HUES64 (cell line): Measurements from ENCODE around the gene SH3BP2.
A peak's percentile ranks its signal among the peaks of the same experiment; 100 is the strongest.

Experiments
- H3K27ac ChIP-seq: 2 replicates; pipeline ENCODE4 v1.7.0; 2013; ENCODE audit warnings: low read depth, low read length, inconsistent platforms
- H3K27me3 ChIP-seq: 2 replicates; pipeline ENCODE4 v1.6.1; 2013; ENCODE audit warnings: mild to moderate bottlenecking, low read length; ENCODE audit not compliant: insufficient read depth
- H3K36me3 ChIP-seq: 2 replicates; pipeline ENCODE4 v1.6.1; 2013; ENCODE audit warnings: mild to moderate bottlenecking, low read length; ENCODE audit not compliant: insufficient read depth
- H3K4me1 ChIP-seq: 2 replicates; pipeline ENCODE4 v1.6.1; 2013; ENCODE audit warnings: mild to moderate bottlenecking, low read length, moderate library complexity; ENCODE audit not compliant: insufficient read depth
- H3K4me3 ChIP-seq: 2 replicates; pipeline ENCODE4 v1.5.1; 2013; ENCODE audit warnings: mild to moderate bottlenecking, low read length, moderate library complexity
- H3K9ac ChIP-seq: 2 replicates; pipeline ENCODE4 v1.6.1; 2013; ENCODE audit warnings: mild to moderate bottlenecking, low read depth, low read length
- H3K9me3 ChIP-seq: 2 replicates; pipeline ENCODE4 v1.6.1; 2013; ENCODE audit warnings: low read depth, low read length; ENCODE audit not compliant: insufficient read depth
- WGBS: fragments of 150-250, 120-280 bp; methylation state at CpG from one replicate; pipeline ENCODE4 v1.1.7; 2013; ENCODE audit warnings: missing lambda C conversion rate; 5-methylcytosine and 5-hydroxymethylcytosine counted together

SH3BP2 gene

GRCh38 chr4:2800691-2801596 is 8.1 kb downstream of the SH3BP2 start:
- H3K4me1 ChIP-seq = peaks cover 12% of the 10 kb centered on the region
- H3K4me3 ChIP-seq = no peak overlapping the region; the same call in 1 of the 2 replicates
- no peaks in the 10 kb centered on the region for H3K36me3 ChIP-seq
- peak overlapping the region; percentile 64 for H3K27ac ChIP-seq
- 36% methylated on average over 29 of the region's 29 CpGs for WGBS
- no peaks in the 10 kb centered on the region for H3K9me3 ChIP-seq
- peak overlapping the region; percentile 48 for H3K9ac ChIP-seq
- H3K27me3 ChIP-seq = no peaks in the 10 kb centered on the region

DNA sequence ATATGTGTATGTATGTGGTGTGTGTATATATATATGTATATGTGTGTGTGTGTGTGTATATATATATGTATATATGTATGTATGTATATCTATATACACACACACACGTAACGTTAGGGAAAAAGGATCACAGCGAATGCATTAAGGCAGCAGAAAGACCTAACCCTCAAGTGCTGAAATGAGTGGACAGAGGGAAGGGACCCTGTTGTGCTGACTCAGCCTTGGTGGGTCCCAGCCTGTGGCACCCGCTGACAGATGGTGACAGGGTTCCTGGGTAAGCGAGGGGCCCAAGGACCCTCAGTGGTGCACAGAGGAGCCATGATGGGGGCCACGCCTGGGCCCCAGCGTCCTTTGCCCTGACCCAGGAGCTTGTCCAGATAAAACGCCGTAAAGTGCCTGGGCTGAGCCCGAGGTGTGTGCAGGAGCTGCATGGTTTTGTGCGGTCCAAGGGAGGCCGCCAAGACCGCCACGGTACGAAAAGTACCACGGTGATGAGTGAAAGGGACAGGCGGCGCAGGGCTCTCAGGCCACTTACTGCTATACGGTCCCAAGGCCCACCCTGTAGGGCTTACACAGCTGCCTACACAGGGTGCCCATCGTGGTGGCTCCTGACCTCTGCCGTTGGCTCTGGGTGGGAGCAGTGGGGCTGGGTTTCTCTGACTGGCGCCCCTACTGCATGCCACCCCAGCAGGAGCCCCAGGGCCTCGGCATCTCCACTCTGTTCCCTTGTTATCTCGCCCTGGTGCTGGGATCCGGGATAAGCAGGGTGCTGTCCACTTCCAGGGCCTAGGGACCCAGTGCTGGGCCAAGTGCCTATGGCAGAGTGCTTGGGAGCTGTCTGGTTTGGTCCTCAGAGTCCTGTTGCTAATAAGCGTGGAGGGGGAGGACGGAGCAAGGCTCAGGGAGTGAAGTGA is 10.0 kb downstream of the SH3BP2 start:
- Histone ChIP-seq H3K4me1 (peaks cover 12% of the 10 kb centered on the region), H3K36me3 (no peaks in the 10 kb centered on the region), H3K9me3 (no peaks in the 10 kb centered on the region), H3K27ac (no peak overlapping the region), H3K9ac (no peak overlapping the region), H3K27me3 (no peaks in the 10 kb centered on the region), H3K4me3 (no peak overlapping the region)
- 93% methylated on average over 27 of the region's 27 CpGs for WGBS

GRCh38 chr4:2803624-2804448 is 11.0 kb downstream of the SH3BP2 start:
- no peak overlapping the region for H3K27ac ChIP-seq
- WGBS = 94% methylated on average over 20 of the region's 20 CpGs
- no peak overlapping the region for H3K4me3 ChIP-seq

GRCh38 chr4:2804449-2804972 is 11.6 kb downstream of the SH3BP2 start:
- Histone ChIP-seq H3K4me1 (peaks cover 12% of the 10 kb centered on the region), H3K36me3 (no peaks in the 10 kb centered on the region), H3K4me3 (no peak overlapping the region), H3K27me3 (no peaks in the 10 kb centered on the region), H3K9me3 (no peaks in the 10 kb centered on the region), H3K9ac (no peak overlapping the region), H3K27ac (no peak overlapping the region)
- 94% methylated on average over 10 of the region's 10 CpGs for WGBS

More at GRCh38 chr4:2803624-2804448, 11.0 kb downstream of the SH3BP2 start:
- Histone ChIP-seq H3K9me3 (no peaks in the 10 kb centered on the region), H3K9ac (no peak overlapping the region), H3K4me1 (peaks cover 12% of the 10 kb centered on the region), H3K36me3 (no peaks in the 10 kb centered on the region), H3K27me3 (no peaks in the 10 kb centered on the region)

DNA sequence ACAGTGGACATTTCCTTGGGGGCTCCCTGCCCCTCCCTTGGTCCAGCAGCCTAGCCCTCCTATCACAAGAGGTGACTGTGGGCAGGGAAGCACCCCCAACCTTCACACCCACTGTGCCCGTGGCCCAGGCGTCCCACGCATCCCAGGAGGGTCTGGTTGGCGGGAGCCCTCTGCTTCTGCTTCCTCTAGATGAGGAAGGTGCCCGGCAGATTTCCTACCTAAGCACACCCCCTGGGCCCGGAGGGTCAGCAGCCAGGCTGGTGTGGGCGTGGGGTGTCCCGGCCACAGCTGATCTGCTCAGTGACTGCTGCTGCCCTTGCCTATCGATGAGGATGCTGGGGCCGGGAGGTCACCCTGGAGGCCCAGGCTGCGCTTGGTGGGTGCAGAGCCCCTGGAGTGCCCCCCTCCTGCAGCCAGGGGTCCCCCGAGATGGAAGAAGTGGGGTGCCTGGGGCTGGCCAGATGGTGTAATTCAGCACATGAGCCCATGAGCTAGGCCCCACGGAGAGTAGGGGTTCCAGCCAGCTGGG is 12.2 kb downstream of the SH3BP2 start:
- H3K36me3 ChIP-seq = no peaks in the 10 kb centered on the region
- H3K4me1 ChIP-seq = peaks cover 12% of the 10 kb centered on the region
- H3K27ac ChIP-seq = no peak overlapping the region
- no peaks in the 10 kb centered on the region for H3K27me3 ChIP-seq
- H3K9ac ChIP-seq = no peak overlapping the region
- no peak overlapping the region for H3K4me3 ChIP-seq
- WGBS = 95% methylated on average over 13 of the region's 13 CpGs
- H3K9me3 ChIP-seq = no peaks in the 10 kb centered on the region

DNA sequence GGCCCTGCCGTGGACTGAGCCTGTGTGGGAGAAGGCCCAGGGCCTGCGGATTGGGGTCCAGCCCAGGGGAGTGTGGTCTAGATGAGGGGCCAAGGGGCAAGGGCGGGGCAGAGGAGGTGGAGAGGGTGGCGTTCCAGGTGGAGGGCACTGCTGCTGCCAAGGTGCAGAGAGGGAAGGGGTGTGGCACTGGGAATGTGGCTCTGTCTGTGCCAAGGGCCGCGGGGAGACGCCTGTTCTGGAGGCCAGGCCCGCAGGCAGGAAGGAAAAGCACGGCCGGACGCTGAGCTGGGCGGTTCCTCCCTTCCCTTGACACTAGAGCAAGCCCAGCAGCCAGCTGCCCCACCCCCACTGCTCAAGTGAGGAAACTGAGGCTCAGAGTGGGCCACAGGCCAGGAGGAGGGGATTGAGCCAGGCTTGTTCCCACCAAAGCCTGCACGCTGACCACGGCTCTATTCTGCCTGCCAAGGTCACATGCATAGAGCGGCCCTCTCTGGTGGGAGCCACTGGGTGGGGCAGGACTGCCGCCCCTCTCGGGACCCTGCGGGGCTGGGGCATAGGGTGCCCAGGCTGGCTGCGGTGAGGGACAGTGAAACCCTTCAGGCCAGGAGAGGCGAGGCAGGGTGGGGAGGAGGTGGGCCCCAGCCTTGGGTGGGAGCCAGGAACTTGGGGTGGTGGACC is 13.0 kb downstream of the SH3BP2 start:
- Histone ChIP-seq H3K4me3 (no peak overlapping the region), H3K27me3 (no peaks in the 10 kb centered on the region), H3K27ac (no peak overlapping the region), H3K9me3 (no peaks in the 10 kb centered on the region), H3K4me1 (peaks cover 6% of the 10 kb centered on the region), H3K9ac (no peak overlapping the region), H3K36me3 (no peaks in the 10 kb centered on the region)
- WGBS = 94% methylated on average over 20 of the region's 20 CpGs

GRCh38 chr4:2806390-2807355 is 13.8 kb downstream of the SH3BP2 start:
- H3K9me3 ChIP-seq = no peaks in the 10 kb centered on the region
- H3K9ac ChIP-seq = no peak overlapping the region
- WGBS = 91% methylated on average over 28 of the region's 28 CpGs
- H3K4me3 ChIP-seq = no peak overlapping the region
- no peaks in the 10 kb centered on the region for H3K27me3 ChIP-seq
- no peaks in the 10 kb centered on the region for H3K36me3 ChIP-seq
- H3K4me1 ChIP-seq = peaks cover 4% of the 10 kb centered on the region; the same call in 1 of the 2 replicates
- H3K27ac ChIP-seq = no peak overlapping the region

DNA sequence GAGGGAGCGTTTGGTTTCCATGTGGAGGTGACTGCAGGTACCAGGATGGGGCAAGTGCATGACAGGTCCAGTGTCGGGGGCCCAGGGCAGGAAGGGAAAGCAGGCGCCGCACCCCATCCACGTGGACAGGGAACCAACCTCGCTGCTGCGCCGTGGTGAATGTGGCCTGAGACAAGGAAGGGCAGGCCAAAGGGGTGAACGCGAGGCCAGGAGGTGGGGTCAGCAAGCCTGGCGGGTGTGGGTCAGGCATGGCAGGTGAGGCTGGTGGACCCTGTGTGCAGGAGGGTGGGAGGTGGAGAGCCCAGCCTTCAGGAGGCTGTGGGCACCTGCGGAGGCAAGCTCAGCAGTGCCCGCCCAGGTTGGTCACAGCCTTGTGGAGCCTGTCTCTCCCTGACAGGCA is 14.7 kb downstream of the SH3BP2 start:
- Histone ChIP-seq H3K9me3 (no peaks in the 10 kb centered on the region), H3K9ac (no peak overlapping the region), H3K36me3 (no peaks in the 10 kb centered on the region), H3K27ac (no peak overlapping the region), H3K4me1 (peaks cover 7% of the 10 kb centered on the region; the same call in 1 of the 2 replicates), H3K27me3 (no peaks in the 10 kb centered on the region), H3K4me3 (no peak overlapping the region)
- WGBS = 93% methylated on average over 13 of the region's 13 CpGs

DNA sequence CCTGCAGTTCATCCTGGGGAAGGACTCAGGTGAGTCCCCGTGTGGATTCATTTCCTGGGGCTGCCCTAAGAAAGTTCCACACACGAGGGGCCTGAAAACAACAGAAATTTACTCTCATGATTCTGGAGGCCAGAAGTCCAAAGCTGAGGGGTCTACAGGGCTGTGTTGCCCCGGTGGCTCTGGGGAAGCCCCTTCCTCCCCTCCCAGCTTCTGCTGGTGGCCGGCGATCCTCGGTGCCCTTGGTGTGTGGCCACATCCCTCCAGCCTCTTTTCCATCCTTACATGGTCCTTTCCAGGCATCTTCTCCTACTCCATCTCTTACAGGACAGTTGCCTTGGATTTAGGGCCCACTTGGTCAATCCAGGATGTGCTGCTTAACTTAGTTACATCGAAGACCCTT is 15.1 kb downstream of the SH3BP2 start:
- Histone ChIP-seq H3K4me1 (peaks cover 7% of the 10 kb centered on the region; the same call in 1 of the 2 replicates), H3K4me3 (no peak overlapping the region), H3K9ac (no peak overlapping the region), H3K36me3 (no peaks in the 10 kb centered on the region), H3K27ac (no peak overlapping the region), H3K27me3 (no peaks in the 10 kb centered on the region), H3K9me3 (no peaks in the 10 kb centered on the region)
- WGBS = 90% methylated on average over 7 of the region's 7 CpGs
